HAP-1 (cell line): ENCODE results near the gene ERC2.
"Not testable (repeated sequence)": the region's sequence is repeated elsewhere in the genome, so short reads cannot be mapped to it uniquely, and the experiment has no call there.

Experiments
- DNase-seq, 2 experiments: peaks; one replicate each; pipeline ENCODE4 v3.0.0-alpha.2; 2016 to 2020; ENCODE audit warnings: low spot score in 2 of 2
- H3K27me3 ChIP-seq: fragments of 250-450 bp; sonication (Bioruptor Pico); 2 replicates; pipeline ENCODE4 v1.5.1; 2020; ENCODE audit warnings: low read depth, mild to moderate bottlenecking, moderate library complexity
- H3K36me3 ChIP-seq: fragments of 250-450 bp; sonication (Bioruptor Pico); replicated peaks from 2 replicates; pipeline ENCODE4 v1.5.1; 2020; ENCODE audit warnings: mild to moderate bottlenecking
- H3K4me1 ChIP-seq: fragments of 250-450 bp; sonication (Bioruptor Pico); 2 replicates; pipeline ENCODE4 v1.5.1; 2020; ENCODE audit warnings: mild to moderate bottlenecking
- H3K4me3 ChIP-seq: fragments of 250-450 bp; sonication (Bioruptor Pico); 2 replicates; pipeline ENCODE4 v1.5.1; 2020; ENCODE audit warnings: mild to moderate bottlenecking, moderate library complexity
- H3K9me3 ChIP-seq: fragments of 250-450 bp; sonication (Bioruptor Pico); 2 replicates; pipeline ENCODE4 v1.5.1; 2020; ENCODE audit warnings: mild to moderate bottlenecking, moderate library complexity
- in situ Hi-C: fragments of 300-500 bp; cut with MboI; formaldehyde crosslinking; loops from 3 replicates; pipeline ENCODE4 v1.14.3; 2020; ENCODE audit warnings: low sequenced_read_pairs, inconsistent platforms, mixed read lengths

The ERC2 gene

GRCh38 chr3:55858727-55859126, 609.5 kb downstream of the ERC2 start:
- H3K9me3 ChIP-seq, result no peaks in the 10 kb centered on the region
- H3K4me3 ChIP-seq, result no peak overlapping the region
- H3K36me3 ChIP-seq, result no peaks in the 10 kb centered on the region
- H3K4me1 ChIP-seq, result peaks cover 26% of the 10 kb centered on the region
- in situ Hi-C loops, result no loop called here
- no peaks in the 10 kb centered on the region for H3K27me3 ChIP-seq
- DNase-seq, result no peak

- in situ Hi-C loops, result no loop called here
- H3K36me3 ChIP-seq, result no peaks in the 10 kb centered on the region
- no peaks in the 10 kb centered on the region for H3K27me3 ChIP-seq
- H3K4me3 ChIP-seq, result no peak overlapping the region
- H3K4me1 ChIP-seq, result peaks cover 26% of the 10 kb centered on the region
- DNase-seq, result no peak
- no peaks in the 10 kb centered on the region for H3K9me3 ChIP-seq
These were observed 610.0 kb downstream of the ERC2 start for GRCh38 chr3:55858302-55858701.

GRCh38 chr3:55857633-55858032, 610.6 kb downstream of the ERC2 start:
- in situ Hi-C loops, result no loop called here
- no peaks in the 10 kb centered on the region for H3K27me3 ChIP-seq
- no peaks in the 10 kb centered on the region for H3K9me3 ChIP-seq
- H3K36me3 ChIP-seq, result no peaks in the 10 kb centered on the region
- no peak overlapping the region for H3K4me3 ChIP-seq
- H3K4me1 ChIP-seq, result peaks cover 26% of the 10 kb centered on the region
- DNase-seq, result no peak

DNA sequence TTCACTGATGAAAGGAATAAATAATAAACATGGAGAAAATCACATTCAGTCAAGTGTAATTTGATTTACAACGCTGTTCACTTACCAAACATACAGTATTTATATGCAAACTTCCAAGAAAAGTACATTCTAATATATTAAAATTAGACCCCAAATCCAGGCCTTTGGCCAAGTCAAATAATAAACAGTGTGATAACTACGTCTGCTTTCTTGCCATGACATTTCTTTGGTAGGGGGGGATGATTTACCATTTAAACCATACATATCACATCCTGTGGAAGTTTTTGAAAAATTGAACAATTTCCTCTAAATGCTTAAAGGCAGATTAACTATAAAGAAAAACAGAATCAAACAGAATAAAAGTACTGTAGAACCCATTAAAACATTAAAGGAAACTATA, 613.0 kb downstream of the ERC2 start:
- Histone ChIP-seq H3K9me3 (no peaks in the 10 kb centered on the region), H3K27me3 (no peaks in the 10 kb centered on the region), H3K4me3 (no peak overlapping the region), H3K36me3 (no peaks in the 10 kb centered on the region), H3K4me1 (peaks cover 9% of the 10 kb centered on the region)
- in situ Hi-C loops, result no loop called here
- DNase-seq, result no peak

GRCh38 chr3:55854494-55854893, 613.8 kb downstream of the ERC2 start:
- Histone ChIP-seq H3K27me3 (no peaks in the 10 kb centered on the region), H3K4me3 (no peak overlapping the region), H3K4me1 (peaks cover 5% of the 10 kb centered on the region; the same call in 1 of the 2 replicates), H3K36me3 (no peaks in the 10 kb centered on the region), H3K9me3 (no peaks in the 10 kb centered on the region)
- peak in 1 of 2 experiments; percentile 32 for DNase-seq
- in situ Hi-C loops, result no loop called here

DNA sequence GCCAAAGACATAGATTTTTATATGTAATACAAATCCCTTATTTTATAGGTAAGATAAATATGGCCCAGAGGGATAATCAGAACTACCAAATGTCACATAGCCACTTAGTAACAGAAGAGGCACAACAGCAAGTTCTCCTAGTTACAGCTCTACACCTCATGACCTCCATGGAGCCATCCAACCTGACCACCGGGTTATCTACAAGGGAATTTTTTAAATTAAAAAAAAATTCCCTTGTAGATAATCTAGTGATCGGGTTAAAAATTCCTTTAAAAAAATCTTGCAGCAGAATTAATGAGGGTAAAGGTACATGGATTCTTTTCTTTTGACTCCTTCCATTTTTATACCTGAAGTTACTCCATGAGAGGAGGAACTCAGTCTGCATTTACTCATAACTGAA, 615.9 kb downstream of the ERC2 start:
- no peak for DNase-seq
- Histone ChIP-seq H3K4me3 (no peak overlapping the region), H3K27me3 (no peaks in the 10 kb centered on the region), H3K36me3 (no peaks in the 10 kb centered on the region), H3K4me1 (no peaks in the 10 kb centered on the region; the same call in 1 of the 2 replicates), H3K9me3 (no peaks in the 10 kb centered on the region)
- in situ Hi-C loops, result no loop called here

DNA sequence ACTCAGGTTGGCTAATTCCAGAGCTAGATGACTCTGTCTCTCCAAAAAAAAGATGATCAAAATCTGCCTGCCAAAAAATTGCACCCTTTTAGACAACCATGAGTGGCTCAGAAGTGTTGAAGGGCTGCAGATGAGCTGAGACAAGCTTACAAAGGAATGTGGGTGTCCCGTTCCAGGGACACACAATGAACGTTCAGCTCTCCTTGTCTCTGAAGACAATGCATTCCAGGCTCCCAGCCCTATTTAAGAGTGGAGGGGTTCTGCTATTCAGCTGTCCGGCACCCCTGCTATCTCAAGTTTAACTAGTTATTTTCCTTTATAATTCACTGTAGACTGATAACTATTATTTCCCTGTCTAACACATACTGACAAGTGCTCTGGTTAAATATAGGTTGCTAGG, 626.1 kb downstream of the ERC2 start:
- no peaks in the 10 kb centered on the region for H3K27me3 ChIP-seq
- H3K4me1 ChIP-seq, result no peaks in the 10 kb centered on the region
- H3K4me3 ChIP-seq, result no peak overlapping the region
- H3K36me3 ChIP-seq, result no peaks in the 10 kb centered on the region
- no peak for DNase-seq
- in situ Hi-C loops, result no loop called here
- no peaks in the 10 kb centered on the region for H3K9me3 ChIP-seq

GRCh38 chr3:55831876-55832275, 636.4 kb downstream of the ERC2 start:
- H3K9me3 ChIP-seq, H3K4me3 ChIP-seq, H3K27me3 ChIP-seq, H3K36me3 ChIP-seq, in situ Hi-C loops, H3K4me1 ChIP-seq: not testable (repeated sequence)
- peak in 1 of 2 experiments; percentile 56 for DNase-seq

GRCh38 chr3:55828712-55829111, 639.6 kb downstream of the ERC2 start:
- no peaks in the 10 kb centered on the region for H3K27me3 ChIP-seq
- H3K4me3 ChIP-seq, result no peak overlapping the region
- H3K4me1 ChIP-seq, result peaks cover 9% of the 10 kb centered on the region
- no peaks in the 10 kb centered on the region for H3K36me3 ChIP-seq
- DNase-seq, result no peak
- no peaks in the 10 kb centered on the region for H3K9me3 ChIP-seq
- in situ Hi-C loops, result no loop called here

DNA sequence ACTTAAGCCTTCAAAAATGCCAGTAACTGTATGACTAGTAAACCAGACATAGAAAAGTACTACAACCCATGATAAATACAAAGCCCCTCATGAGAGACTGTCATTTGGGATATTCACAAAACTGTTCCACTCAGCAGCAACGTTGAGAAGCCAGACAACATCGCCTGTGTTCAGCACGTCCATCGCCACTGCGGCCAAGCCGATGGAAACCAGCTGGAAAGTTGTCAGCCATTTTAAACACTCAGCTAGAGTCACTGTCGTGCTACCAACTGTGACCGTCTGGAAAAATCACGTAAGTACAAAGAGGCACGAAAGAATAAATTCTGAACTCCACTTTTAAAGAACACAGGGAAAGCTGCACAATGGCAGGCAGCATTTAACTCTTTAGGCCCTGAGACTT, 640.5 kb downstream of the ERC2 start:
- Histone ChIP-seq H3K27me3 (no peaks in the 10 kb centered on the region), H3K4me1 (peaks cover 9% of the 10 kb centered on the region), H3K36me3 (no peaks in the 10 kb centered on the region), H3K9me3 (no peaks in the 10 kb centered on the region), H3K4me3 (no peak overlapping the region)
- no peak for DNase-seq
- in situ Hi-C loops, result no loop called here

DNA sequence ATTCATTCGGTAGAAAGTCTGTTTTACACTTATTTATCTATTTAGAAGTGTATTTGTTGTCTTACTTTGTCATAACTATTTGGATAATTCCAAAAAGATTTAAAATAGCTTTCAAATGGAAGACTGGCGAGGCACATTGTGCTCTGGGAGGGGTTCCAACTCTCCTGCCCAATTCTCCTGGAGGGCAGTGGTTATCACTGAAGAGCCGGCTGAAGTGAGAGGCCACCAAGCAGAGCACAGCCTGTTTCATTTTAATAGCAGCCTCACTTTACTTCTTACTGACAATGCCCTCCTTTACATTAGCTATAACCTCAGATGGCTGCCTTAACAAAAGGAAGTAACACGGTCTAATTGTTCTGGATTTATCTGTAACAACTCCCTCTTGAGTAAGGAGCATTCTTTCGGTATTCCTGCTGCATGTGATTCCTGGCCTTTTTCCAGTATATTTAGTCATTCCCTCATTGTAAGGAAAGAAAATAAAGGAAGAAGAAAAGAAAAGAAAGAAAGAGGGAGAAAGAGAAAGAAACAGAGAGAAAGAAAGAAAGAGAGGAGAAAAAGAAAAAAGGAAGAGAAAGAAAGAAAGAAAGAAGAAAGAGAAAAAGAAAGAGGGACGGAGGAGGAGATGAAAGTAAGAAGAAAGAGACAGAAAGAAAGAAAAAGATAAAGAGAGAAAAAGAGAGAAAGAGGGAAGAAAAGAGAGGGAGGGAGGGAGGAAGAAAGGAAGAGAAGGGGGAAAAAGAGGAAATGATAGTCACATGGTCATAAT, 641.4 kb downstream of the ERC2 start:
- in situ Hi-C loops, result no loop called here
- Histone ChIP-seq H3K4me3 (no peak overlapping the region), H3K27me3 (no peaks in the 10 kb centered on the region), H3K4me1 (peaks cover 9% of the 10 kb centered on the region), H3K36me3 (no peaks in the 10 kb centered on the region), H3K9me3 (no peaks in the 10 kb centered on the region)
- DNase-seq, result peak; percentile 36 to 75

DNA sequence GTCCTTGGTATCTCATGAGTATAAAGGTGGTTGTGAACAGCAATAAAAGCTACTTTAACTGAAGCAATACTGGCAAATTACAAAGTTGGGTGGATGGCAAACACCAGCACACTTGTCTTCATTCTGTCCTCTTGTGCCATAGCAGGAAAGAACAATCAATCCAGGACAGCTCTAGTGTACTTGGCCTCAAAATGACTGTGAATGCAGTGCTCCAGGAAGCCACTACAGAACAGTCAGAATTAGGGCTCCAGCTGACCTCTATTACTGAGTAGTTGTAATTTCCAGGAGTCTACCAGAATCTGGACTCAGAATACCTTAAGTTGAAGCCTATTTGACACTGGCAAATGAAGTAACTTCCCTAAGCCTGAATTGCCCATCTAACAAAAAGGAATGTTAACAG, 642.2 kb downstream of the ERC2 start:
- H3K9me3 ChIP-seq, result no peaks in the 10 kb centered on the region
- no peaks in the 10 kb centered on the region for H3K27me3 ChIP-seq
- no peak overlapping the region for H3K4me3 ChIP-seq
- DNase-seq, result no peak
- no peaks in the 10 kb centered on the region for H3K36me3 ChIP-seq
- peaks cover 9% of the 10 kb centered on the region for H3K4me1 ChIP-seq
- in situ Hi-C loops, result no loop called here

DNA sequence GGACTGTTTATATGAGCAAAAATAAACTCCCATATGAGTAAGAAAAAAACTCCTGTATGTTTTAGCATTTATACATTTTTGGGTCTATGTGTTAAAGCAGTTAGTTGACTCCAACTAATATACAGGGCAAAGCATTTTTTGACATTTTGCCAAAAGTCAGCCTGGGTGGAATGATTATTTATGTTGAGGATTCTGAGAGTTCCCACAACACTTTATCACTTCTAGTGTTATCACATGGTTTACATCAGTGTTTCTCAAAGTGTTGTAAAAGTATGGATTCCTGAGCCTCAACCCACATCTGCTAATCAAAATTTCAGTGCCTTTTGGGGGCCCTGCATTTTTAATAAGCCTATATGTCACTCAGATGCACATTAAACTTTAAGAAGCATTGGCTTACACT, 643.9 kb downstream of the ERC2 start:
- H3K27me3 ChIP-seq, result no peaks in the 10 kb centered on the region
- DNase-seq, result no peak
- in situ Hi-C loops, result no loop called here
- H3K36me3 ChIP-seq, result no peaks in the 10 kb centered on the region
- H3K4me1 ChIP-seq, result peaks cover 9% of the 10 kb centered on the region
- no peaks in the 10 kb centered on the region for H3K9me3 ChIP-seq
- no peak overlapping the region for H3K4me3 ChIP-seq

DNA sequence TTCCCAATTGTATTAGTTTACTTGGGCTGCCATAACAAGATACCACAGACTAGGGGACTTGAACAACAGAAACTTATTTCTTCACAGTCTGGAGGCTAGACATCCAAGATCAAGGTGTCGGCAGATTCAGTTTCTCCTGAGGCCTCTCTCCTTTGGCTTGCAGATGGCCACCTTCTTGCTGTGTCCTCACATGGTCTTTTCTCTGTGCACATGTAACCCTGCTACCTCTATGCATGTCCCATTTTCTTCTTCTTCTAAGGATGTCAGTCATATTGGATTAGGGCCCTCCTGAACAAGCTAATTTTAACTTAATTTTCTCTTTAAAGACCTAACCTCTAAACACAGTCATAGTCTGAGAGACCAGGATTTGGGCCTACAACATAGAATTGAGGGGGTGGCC, 644.4 kb downstream of the ERC2 start:
- Histone ChIP-seq H3K4me1 (peaks cover 9% of the 10 kb centered on the region), H3K27me3 (no peaks in the 10 kb centered on the region), H3K4me3 (no peak overlapping the region), H3K36me3 (no peaks in the 10 kb centered on the region), H3K9me3 (no peaks in the 10 kb centered on the region)
- no peak for DNase-seq
- in situ Hi-C loops, result no loop called here

- no peak for DNase-seq
- Histone ChIP-seq H3K27me3 (no peaks in the 10 kb centered on the region), H3K4me3 (no peak overlapping the region), H3K4me1 (peaks cover 9% of the 10 kb centered on the region), H3K9me3 (no peaks in the 10 kb centered on the region), H3K36me3 (no peaks in the 10 kb centered on the region)
- in situ Hi-C loops, result no loop called here
These were observed 645.3 kb downstream of the ERC2 start for GRCh38 chr3:55823001-55823400.
